Stimulated activated CD4-positive, alpha-beta T cell treated with anti-CD3 and anti-CD28 coated beads, Interleukin-12 subunit alpha, Interleukin-12 subunit beta, amount 100 ng/mL, for 48 hours (primary cell): ENCODE data around the gene CAMK2B.

Experiments
- DNase-seq, 3 donors: peaks; one replicate each; pipeline ENCODE4 v3.0.0-alpha.2; 2020; ENCODE audit warnings: low read depth in 2 of 3, low spot score in 1 of 3

CAMK2B gene

DNA sequence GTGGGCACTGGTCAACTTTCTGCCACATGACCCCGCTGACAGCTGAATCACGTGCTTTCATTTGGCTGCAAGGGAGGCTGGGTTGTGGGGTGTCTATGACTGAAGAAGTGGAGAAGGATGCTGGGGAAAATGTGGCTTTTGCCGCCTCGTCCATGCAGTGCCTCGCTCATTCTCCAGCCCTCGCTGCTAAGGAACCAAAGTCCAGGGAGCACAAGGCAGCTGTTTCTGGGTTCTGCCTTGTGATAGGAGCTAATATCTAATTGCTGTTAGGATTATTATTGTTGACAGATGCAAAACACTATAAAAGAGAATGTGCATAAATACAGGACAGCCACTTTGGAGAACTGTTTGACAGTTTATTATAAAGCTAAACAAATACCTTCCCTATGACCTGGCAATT is 4.9 kb upstream of the CAMK2B start:
- no peak for DNase-seq

DNA sequence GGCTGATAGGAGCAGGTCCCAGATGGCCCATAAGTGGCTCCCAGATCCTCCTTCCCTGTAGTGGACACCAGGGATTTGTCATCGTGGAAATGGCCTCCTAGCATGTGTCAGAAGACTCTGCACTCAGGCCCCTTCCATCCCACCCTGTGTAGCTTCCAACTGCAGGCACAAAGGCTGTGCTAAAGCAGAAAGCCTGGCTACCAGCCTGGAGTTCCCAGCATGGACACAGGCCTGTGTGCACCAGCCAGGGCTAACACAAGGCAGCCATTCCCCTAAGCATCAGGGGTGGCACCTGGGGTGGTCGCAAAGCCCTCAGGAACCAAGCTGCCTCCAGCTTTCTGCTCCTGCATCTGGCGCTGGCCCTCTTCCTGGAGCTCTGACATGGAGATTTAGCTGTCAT is 4.5 kb upstream of the CAMK2B start:
- no peak for DNase-seq

DNA sequence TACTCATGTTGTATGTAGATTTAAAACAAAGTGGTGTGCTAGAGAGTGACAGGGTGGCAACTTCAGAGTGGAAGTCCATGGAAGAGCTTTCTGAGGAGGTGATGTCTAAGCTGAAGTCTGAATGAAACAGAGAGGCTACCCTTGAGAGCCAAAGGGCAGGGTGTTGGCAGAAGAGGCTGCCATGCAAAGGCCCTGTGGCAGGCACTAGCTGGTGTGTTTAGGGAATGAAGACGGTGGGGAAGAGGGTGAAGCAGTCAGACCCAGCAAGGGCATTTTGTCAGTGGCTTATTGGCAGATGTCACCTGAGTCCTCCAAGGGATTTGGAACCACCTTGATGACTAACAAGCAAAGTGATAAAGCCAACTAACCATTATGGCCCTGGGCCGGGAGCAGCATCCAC is 3.7 kb upstream of the CAMK2B start:
- no peak for DNase-seq

DNA sequence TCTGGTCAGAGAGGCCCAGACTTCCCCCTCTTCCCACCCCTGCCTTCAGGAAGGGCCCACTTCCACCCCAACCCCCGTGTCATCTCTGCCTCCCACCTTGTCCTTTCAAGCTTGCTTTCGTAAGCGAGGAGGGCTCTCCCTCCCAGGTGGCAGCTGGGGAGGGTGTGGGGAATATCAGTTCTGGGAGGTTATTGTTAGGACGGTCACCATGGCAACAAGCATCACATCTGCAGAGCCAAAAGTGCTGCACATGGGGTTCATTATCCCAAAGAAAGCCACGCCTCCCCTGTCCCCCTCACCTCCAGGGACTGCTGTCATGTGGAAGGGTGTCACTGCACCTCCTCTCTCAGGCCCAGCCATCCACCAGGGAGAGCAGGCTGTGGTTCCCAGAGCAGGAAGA is 2.6 kb upstream of the CAMK2B start:
- DNase-seq, result no peak

DNA sequence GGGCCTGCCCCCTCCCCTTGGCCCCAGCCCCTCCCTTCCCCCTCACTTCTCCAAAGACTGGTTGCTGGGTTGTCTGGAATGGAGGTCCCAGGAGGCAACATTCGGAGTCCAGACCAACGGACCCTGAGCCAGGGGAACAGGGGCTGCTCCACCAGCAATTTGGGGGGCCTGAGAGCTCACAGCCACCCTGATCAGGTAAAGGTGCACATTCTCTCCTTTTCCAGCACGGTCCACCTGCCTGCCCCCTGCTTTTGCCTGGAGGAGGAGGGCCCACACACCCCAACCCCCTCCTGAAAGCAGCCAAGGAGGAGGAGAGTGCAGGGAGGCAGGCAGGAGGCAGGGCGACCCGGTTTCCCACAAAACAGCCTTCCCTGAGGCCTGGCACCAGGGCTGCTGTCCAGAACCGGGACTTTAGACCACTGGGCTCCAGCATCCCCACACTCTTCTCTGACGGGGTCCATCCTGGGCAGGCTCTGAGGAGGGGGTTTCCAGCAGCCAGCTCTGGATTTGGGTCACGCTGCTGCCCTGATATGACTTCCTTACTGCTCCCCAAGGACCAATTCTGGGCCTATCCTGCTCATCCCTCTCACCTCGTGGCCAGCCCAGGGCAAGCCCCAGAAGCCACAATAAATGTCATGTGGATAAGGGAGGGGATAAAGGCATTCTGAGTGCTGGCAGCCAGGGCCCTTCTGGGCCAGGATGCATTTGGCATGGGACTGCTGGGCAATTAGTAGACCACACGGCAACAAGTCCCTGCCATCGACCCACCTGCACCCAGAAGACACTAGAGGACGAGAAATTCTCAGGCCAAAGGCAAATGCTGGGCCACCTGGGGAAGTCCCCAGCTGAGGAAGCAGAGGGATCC is 1.1 kb upstream of the CAMK2B start:
- no peak for DNase-seq

DNA sequence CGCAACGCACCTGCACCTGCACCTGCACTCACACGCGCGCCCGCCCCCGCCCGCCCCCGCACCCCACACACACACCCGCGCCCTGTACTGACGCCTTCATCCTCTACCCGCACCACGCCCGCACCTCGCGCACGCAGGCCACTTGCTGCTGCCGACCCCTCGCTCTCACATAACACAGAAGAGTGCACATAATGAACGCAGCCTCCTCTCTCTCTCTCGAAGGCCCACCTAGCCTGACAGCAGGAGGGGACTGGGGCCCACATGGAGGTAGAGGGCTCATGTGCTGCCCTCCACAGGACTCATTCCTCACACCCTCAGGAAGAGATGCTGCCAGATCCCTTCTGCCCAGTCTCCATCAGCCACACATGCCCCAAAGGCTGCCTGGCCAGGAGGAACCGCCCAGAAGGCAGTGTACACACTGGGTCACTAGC is 432 bp upstream of the CAMK2B start:
- DNase-seq, result no peak

DNA sequence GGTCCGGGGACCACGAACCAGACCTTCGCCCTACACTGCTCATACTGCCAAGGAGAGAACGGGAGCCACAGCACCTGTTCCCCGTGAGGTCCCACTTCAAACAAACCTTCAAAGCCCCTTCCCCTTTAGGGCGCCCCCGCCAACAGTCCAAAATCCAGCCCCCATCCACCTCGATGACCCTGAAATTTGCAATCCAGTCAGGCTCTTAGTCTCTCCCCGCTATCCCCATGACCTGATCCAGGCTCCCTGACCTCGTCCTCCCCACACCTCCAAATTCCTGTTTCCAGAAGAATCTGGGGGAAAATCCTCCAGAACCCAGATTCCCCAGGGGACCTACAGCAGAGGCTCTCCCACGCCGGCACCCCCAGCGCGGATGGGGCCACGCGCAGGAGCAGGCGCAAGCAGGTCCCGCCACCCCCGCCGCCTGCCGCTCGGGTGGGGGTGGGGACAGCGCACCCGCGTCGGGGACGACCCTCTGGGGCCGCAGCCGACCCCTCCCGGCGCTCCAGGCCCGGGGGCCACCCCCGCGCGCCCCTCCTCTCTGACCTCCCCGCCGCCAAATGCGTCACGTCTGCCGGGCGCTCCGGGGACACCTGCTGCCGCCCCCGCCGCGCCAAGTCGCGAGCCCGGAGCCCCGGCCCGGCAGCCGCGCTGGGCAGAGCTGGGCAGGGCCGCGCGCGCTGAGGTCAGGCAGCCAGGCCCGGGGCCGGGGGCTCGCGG is 753 bp downstream of the CAMK2B start:
- DNase-seq, result no peak

DNA sequence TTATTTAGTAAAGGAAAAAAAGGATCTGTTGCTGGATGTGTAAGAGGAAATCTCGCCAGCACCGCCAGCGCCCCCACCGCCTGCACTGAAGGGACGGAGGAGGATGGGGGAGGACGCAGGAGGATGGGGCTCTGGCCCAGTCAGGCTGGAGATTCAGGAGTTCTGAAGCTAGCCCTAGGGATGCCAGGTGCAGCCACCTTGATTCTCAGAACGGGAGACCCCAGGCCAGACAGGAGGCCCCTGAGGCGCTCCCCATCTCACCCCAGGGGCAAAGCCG is 1.3 kb downstream of the CAMK2B start:
- DNase-seq, result no peak

DNA sequence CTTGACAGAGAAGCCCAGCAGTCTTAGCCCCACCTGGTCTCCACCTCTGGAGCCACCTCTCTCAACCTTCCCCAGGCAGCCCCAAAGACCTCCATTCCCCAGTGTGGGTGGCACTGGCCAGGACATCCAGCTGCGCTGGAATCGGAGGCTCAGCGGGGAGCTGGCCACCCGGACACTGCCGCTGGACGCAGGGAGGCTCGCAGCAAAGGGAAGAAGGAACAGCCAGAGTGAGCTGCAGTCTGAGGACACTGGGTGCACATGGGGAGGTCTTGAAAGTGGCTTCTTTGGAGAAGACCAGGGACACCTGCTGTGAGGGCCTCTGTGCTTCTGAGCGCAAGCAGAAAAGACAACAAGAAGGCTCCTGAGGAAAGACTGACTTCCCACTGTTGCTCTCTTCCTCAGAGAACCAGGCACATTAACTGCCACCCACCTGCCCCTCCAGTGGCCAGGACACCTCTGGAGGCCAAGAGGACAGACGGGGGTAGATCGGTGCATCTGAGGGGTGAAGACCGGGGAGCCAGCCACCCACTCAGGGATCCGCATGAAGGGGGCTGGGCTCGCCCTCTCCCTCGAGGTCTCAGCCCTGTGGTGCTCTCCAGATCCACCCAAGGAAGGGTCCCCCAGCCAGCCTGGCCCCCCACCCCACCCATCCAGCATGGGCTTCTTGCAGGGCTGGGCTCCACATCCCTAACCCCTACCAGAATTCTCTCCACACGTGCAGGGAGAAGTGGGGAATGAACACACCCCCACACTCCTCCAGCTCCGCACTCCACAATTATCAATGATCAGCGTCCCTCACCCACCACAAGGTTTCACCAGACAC is 1.8 kb downstream of the CAMK2B start:
- DNase-seq, result no peak

DNA sequence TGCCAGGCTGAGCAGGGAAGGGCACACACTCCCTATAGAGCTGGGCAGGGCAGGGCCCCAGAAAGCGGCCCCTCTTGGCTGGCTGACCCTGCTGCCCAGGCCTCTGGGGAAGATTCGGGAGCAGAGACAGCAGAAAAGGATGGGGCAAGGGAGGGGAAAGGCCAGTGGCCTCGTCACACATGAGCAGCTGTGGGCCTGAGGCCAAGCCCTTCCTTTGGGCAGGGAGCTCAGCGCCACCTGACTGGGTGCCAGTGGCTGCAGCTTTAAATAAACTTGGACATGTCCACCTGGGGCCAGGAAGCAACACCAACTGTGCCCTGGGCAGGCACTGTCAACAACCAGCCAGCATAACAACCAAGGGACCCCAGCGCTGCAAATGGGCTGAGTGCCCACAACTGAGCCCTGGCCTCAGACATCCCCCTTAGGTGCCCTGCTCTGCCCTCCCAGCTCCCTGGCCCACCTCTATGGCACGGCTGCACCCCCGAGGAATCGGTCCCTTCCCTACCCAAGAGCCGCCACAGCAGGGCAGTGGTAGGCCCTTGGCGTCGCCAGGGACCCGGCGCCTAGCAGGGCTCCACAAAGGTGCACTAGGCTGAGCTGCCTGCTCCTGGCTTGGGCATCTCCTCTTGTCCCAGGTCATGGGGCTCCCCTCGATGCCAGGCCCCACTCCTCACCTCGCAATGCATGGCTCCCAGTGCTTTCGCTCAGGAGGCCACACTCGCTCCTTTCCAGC is 2.6 kb downstream of the CAMK2B start:
- DNase-seq, result no peak

DNA sequence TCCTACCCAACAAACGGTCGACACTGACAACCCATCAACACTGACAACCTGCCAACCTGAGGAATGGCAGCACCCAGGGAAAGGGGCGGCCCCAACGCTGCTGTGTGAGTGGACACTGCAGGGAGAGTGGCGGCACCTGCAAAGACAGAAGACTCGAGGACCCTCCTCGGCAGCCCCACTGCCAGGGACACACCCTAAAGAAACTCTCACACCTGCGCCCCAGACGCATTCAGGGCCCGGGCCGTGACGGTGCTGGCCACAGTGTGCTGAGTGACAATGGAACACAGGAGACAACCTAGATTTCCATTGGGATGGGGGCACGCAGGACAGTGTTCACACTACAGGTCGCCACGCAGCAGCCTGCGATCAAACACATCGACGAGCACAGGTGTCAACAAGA is 3.6 kb downstream of the CAMK2B start:
- no peak for DNase-seq

DNA sequence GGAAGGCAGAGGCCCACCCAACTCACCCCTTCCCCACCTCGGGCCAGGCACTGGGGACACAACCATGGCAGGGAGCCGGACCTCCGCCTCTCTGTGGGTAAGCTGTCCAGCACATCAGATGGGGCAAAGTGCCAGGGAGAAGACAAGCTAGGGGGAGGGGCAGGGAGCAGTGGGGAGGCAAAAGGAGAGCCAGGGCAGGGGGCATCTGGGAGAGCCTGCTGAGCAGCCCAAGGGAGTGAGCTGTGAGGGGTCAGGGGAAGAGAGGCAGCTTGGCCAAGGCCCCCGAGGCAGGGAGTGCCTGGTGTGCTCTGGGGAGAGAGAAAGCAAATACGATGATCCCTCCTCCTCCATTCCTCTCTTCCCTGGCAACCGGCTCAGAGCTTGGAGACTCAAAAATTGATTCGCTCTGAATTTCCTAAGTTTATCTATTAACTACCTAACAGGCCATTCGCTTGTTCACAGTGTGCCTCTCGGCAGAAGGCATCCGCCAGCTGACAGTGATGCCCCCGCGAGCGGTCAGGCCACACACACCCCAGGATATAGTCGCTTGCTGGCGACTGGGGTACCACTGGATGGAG is 4.5 kb downstream of the CAMK2B start:
- DNase-seq, result no peak

DNA sequence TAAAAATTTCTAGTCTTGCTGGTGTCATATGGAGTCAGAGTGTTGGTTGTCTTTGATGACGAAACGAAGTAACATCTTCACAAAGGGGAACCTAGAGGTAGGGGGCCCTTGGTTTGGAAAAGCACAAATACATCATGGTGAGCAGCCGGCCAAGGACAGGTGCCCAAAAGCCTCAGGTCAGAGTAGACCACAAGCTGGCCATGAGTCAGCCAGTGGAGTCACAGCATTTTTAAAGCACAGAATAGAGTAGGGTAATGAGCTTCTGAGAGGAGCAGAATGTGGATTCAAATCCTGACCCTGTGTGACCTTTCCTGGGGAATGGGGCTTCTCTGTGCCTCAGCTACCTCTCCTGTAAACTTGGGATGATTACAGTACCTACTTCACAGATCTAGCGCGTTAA is 5.3 kb downstream of the CAMK2B start:
- DNase-seq, result no peak

DNA sequence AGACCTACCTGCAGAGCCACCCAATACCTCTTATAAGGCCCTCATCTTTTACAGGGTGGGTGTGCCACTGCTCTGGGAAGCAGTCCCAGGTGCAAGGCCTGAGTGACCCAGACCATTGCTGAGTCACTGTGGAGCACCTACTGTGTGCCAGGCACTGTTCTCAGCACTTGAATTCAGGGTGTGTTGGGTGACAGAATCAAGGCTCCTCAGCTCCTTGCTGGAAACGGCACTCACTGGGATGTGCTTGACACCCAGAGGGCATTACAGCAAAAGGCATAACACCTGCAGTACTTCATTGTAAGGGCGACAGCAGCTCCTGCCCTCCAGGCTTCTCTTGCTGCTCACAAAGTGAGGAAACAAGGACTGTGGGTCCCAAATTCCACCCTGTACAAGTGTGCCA is 7.1 kb downstream of the CAMK2B start:
- DNase-seq, result no peak

DNA sequence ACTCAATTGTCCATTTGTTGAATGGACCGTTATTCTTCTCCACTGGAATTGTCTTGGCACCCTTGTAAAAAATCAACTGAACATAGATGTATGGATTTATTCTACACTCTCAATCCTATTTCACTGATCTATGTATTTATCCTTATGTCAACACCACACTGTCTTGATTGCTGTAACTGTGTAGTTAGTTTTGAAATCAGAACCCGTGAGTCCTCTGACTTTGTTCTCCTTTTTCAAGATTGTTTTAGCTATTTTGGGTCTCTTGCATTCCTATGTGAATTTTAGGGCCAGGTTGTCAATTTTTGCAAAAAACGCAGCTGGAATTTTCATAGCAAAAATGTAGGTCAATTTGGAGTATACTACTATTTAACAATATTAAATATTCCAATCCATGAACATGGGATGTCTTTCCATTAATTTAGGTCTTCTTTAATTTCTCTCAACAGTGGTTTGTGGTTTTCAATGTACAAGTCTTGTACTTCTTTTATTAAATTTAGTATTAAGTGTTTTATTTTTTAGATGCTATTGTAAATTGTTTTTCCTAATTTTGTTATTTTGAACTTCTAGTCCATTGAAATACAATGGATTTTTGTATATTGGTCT is 10.0 kb downstream of the CAMK2B start:
- DNase-seq, result no peak

DNA sequence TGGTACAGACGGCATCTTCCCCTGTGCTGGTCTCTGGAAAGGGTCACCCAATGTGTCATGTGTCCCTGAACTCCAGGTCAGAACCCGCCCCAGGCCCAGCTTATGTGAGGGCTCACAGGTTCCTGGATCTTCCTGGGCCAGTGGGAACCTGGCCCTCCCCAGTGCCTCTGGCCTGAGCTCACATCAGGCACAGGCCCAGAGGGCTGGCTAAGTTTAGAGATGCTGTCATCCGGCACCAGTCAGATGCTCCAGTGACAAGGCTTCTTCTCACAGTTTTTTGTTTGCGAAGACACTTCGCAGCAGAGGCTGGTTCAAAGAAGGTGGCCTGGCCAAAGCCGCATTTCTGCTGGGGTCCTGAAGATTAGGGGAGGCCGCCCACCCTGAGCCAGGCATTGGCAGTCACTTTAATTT is 11.8 kb downstream of the CAMK2B start:
- no peak for DNase-seq

DNA sequence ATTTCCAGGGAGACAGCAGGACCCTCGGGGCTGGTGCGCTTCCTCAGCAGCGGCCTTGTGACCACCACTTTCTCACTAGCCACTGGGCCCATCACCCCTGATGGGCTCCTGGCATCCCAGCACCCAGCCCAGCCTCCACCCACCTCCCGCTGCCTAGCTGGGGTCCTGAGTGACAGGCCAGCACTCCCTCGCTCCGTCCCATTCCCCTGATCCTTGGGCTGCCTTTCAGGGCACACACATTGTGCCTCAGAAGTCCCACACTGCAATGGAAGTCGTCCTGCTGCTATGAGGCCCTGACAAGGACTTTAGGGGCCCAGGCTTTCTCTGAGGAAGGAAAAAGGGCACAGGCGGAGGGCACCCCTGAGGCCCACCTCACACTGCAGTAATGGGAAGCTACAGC is 12.4 kb downstream of the CAMK2B start:
- DNase-seq, result no peak

DNA sequence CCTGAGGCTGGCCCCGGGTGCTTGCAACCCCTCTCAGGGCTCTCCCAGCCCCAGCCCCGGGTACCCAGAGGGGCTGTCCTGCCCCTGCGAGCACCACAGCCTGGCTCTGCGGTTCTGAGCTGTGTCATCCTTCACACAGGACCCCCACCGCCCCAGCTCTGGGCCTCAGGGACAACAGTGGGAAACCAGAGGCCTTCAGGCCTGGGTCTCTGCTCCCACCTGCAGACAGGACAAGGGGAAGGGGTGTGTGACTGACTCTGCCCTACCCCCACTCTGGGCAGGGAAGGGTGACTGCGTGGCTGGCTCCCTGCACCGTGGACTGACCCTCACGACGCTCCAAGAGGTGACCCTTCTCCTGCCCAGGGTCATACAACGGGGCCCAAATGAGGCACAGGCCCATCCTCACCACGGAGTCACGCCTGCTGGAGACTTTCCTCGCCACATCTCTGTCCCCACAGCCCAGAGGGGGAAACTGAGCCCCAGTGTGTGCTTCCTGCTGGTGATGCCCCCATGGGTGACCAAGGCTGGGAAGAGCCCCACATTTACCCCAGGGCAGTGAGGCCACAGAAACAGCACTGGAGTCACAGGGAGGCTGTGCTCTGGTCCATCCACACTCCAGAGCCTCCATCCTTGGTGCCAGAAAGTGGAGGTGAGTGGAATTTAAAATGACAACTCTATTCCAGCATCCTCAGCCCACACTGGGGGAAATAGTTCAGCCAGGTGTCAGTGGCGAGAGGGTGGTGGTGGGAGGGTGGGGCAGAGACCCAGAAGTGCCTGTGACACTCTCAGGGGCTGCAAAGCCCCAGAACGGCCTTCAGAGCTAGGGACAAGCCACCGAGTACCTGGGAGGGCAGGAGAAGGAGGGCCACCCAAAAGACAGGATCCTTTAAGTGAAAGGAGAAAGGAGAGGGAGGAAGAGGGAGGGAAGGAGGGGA is 13.6 kb downstream of the CAMK2B start:
- no peak for DNase-seq

DNA sequence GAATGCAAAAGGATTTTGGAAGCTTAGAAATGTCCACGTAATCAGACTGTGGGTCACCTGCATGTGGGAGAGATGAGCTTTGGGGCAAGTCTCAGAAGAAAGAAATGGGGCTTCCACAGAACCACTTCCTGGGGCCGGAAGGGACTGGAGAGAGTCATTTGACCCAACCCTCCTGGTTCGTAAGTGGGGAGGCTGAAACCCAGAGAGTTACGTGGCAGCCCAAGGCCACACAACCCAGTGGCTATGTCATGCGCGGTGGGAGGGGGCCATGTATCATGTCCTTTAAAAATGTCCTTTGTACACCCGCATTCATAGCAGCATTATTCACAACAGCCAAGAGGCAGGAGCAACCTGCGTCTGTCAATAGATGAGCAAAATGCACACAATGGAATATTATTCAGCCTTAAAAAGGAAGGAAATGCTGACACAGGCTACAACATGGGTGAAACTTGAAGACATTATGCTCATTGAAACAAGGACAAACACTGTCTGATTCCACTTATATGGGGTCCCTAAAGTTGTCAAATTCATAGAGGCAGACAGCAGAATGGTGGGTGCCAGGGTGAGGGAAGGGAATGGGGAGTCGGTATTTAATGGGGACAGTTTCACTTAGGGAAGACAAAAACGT is 15.1 kb downstream of the CAMK2B start:
- DNase-seq, result no peak
